ENCODE data around the gene CNTNAP2. TPM values are rescaled to one million over a fixed set of nuclear protein-coding genes. Genes with fewer than 3 reads are reported as not detected.
"Not testable (repeated sequence)": the region's sequence is repeated elsewhere in the genome, so short reads cannot be mapped to it uniquely, and the experiment has no call there.

Gene CNTNAP2
- total and polyA plus RNA-seq, 4 donors = 0.14 to 2.3 (median 1.1) TPM

GRCh38 chr7:148464947-148465346 lies 2348.3 kb downstream of the CNTNAP2 start:
- no peaks in the 10 kb centered on the region for H3K4me1 ChIP-seq (ENCODE audit: control insufficient read depth in 4 of 4, insufficient read depth in 4 of 4, low read length in 3 of 4)
- no peaks in the 10 kb centered on the region for H3K27me3 ChIP-seq (ENCODE audit: control insufficient read depth in 4 of 4, insufficient read depth in 4 of 4, low read length in 3 of 4)
- no peak for TF ChIP-seq HNF4G (IDR thresholded peaks at IDR 0.05)
- no peak for TF ChIP-seq SP1 (IDR thresholded peaks at IDR 0.05)
- no peak for TF ChIP-seq GABPA (IDR thresholded peaks at IDR 0.05 in 1 of 2, conservative IDR thresholded peaks at IDR 0.05 in 1 of 2)
- TF ChIP-seq HNF4A (conservative IDR thresholded peaks at IDR 0.05) = no peak
- TF ChIP-seq NR2F2 (IDR thresholded peaks at IDR 0.05) = no peak
- TF ChIP-seq ZBTB33 (IDR thresholded peaks at IDR 0.05) = no peak
- no peak for TF ChIP-seq MAX (IDR thresholded peaks at IDR 0.05)
- TF ChIP-seq ATF3 (IDR thresholded peaks at IDR 0.05) = no peak
- TF ChIP-seq EGR1 (IDR thresholded peaks at IDR 0.05; ENCODE audit: low read depth in 2 of 2) = no peak
- no peak for TF ChIP-seq FOXA1 (IDR thresholded peaks at IDR 0.05)
- no peak for TF ChIP-seq FOXA2 (IDR thresholded peaks at IDR 0.05)
- no peak for TF ChIP-seq YY1 (IDR thresholded peaks at IDR 0.05)
- no peak overlapping the region for H3K27ac ChIP-seq (ENCODE audit: low read depth in 1 of 2, low read length in 2 of 2)
- WGBS = 96% methylated on average over 7 of the region's 7 CpGs
- H3K36me3 ChIP-seq (ENCODE audit: control insufficient read depth in 4 of 4, insufficient read depth in 3 of 4, low read depth in 1 of 4, low read length in 3 of 4) = no peaks in the 10 kb centered on the region
- no peaks in the 10 kb centered on the region for H3K9me3 ChIP-seq (ENCODE audit: control insufficient read depth in 4 of 4, low read length in 3 of 4)
- H3K4me3 ChIP-seq (ENCODE audit: low read depth in 1 of 3, low read length in 3 of 3) = no peak overlapping the region
- no peak for DNase-seq (ENCODE audit: low spot score)
- no peak overlapping the region for H3K9ac ChIP-seq (ENCODE audit: low read depth in 1 of 2, low read length in 2 of 2)

- not testable (repeated sequence) for H3K9ac ChIP-seq (ENCODE audit: low read depth in 1 of 2, low read length in 2 of 2); DNase-seq (ENCODE audit: low spot score); H3K9me3 ChIP-seq (ENCODE audit: control insufficient read depth in 4 of 4, low read length in 3 of 4); H3K27me3 ChIP-seq (ENCODE audit: control insufficient read depth in 4 of 4, insufficient read depth in 4 of 4, low read length in 3 of 4); H3K4me1 ChIP-seq (ENCODE audit: control insufficient read depth in 4 of 4, insufficient read depth in 4 of 4, low read length in 3 of 4); H3K36me3 ChIP-seq (ENCODE audit: control insufficient read depth in 4 of 4, insufficient read depth in 3 of 4, low read depth in 1 of 4, low read length in 3 of 4); H3K27ac ChIP-seq (ENCODE audit: low read depth in 1 of 2, low read length in 2 of 2); H3K4me3 ChIP-seq (ENCODE audit: low read depth in 1 of 3, low read length in 3 of 3)
- WGBS = 96% methylated on average over 15 of the region's 15 CpGs
Observed at GRCh38 chr7:148465441-148465840, 2348.8 kb downstream of the CNTNAP2 start.

GRCh38 chr7:148466120-148466519 lies 2349.5 kb downstream of the CNTNAP2 start:
- 96% methylated on average over 3 of the region's 3 CpGs for WGBS
- Histone ChIP-seq H3K36me3 (ENCODE audit: control insufficient read depth in 4 of 4, insufficient read depth in 3 of 4, low read depth in 1 of 4, low read length in 3 of 4) (no peaks in the 10 kb centered on the region), H3K9me3 (ENCODE audit: control insufficient read depth in 4 of 4, low read length in 3 of 4) (no peaks in the 10 kb centered on the region), H3K27me3 (ENCODE audit: control insufficient read depth in 4 of 4, insufficient read depth in 4 of 4, low read length in 3 of 4) (no peaks in the 10 kb centered on the region), H3K27ac (ENCODE audit: low read depth in 1 of 2, low read length in 2 of 2) (no peak overlapping the region), H3K4me3 (ENCODE audit: low read depth in 1 of 3, low read length in 3 of 3) (no peak overlapping the region), H3K4me1 (ENCODE audit: control insufficient read depth in 4 of 4, insufficient read depth in 4 of 4, low read length in 3 of 4) (no peaks in the 10 kb centered on the region), H3K9ac (ENCODE audit: low read depth in 1 of 2, low read length in 2 of 2) (no peak overlapping the region)
- TF ChIP-seq YY1 (IDR thresholded peaks at IDR 0.05) (no peak), ATF3 (IDR thresholded peaks at IDR 0.05) (no peak), REST (IDR thresholded peaks at IDR 0.05) (no peak), ZBTB33 (IDR thresholded peaks at IDR 0.05) (no peak), EGR1 (IDR thresholded peaks at IDR 0.05; ENCODE audit: low read depth in 2 of 2) (no peak), HNF4A (conservative IDR thresholded peaks at IDR 0.05) (no peak)
- no peak for DNase-seq (ENCODE audit: low spot score)
